Brain microvascular endothelial cell (primary cell): ENCODE measurements around the gene DLG2.

Experiments used
- DNase-seq: peaks from one replicate; pipeline ENCODE4 v3.0.0-alpha.2; 2020
- H3K27ac ChIP-seq: fragments of 250-450 bp; sonication (Bioruptor Pico); 2 replicates; pipeline ENCODE4 v1.5.1; 2020; ENCODE audit warnings: mild to moderate bottlenecking, moderate library complexity
- H3K27me3 ChIP-seq: fragments of 250-450 bp; sonication (Bioruptor Pico); replicated peaks from 2 replicates; pipeline ENCODE4 v1.5.1; 2020; ENCODE audit warnings: mild to moderate bottlenecking
- H3K36me3 ChIP-seq: fragments of 250-450 bp; sonication (Bioruptor Pico); replicated peaks from 2 replicates; pipeline ENCODE4 v1.5.1; 2020; ENCODE audit warnings: mild to moderate bottlenecking
- H3K4me3 ChIP-seq: 2 replicates; pipeline ENCODE4 v1.5.1; 2011; ENCODE audit warnings: low read depth, mild to moderate bottlenecking, control low read depth, low read length, moderate library complexity
- CTCF ChIP-seq: IDR thresholded peaks from 2 replicates; pipeline ENCODE4 v1.5.1; 2011; ENCODE audit warnings: low read depth, mild to moderate bottlenecking, moderate library complexity, low read length, control low read depth, inconsistent platforms; ENCODE audit errors: missing control alignments
- in situ Hi-C: cut with HindIII; loops from 2 replicates; pipeline ENCODE4 v1.10.0; 2017; ENCODE audit warnings: low sequenced_read_pairs, low pct_ligation_motif_present

DLG2 gene

GRCh38 chr11:84157639-84158038 is 1469.5 kb downstream of the DLG2 start:
- no peak overlapping the region for H3K27ac ChIP-seq
- H3K36me3 ChIP-seq: no peaks in the 10 kb centered on the region
- no peak for DNase-seq
- H3K4me3 ChIP-seq: no peak overlapping the region
- no peak for TF ChIP-seq CTCF
- no peaks in the 10 kb centered on the region for H3K27me3 ChIP-seq
- in situ Hi-C loops: no loop called here

GRCh38 chr11:84146826-84147225 is 1480.3 kb downstream of the DLG2 start:
- Histone ChIP-seq H3K27ac (no peak overlapping the region), H3K36me3 (no peaks in the 10 kb centered on the region), H3K27me3 (no peaks in the 10 kb centered on the region), H3K4me3 (no peak overlapping the region)
- no peak for TF ChIP-seq CTCF
- no peak for DNase-seq
- in situ Hi-C loops: no loop called here

GRCh38 chr11:84145616-84146185 is 1481.4 kb downstream of the DLG2 start:
- Histone ChIP-seq H3K27ac (no peak overlapping the region), H3K4me3 (no peak overlapping the region), H3K27me3 (no peaks in the 10 kb centered on the region), H3K36me3 (no peaks in the 10 kb centered on the region)
- in situ Hi-C loops: no loop called here
- DNase-seq: no peak
- TF ChIP-seq CTCF: no peak

- Histone ChIP-seq H3K27me3 (no peaks in the 10 kb centered on the region), H3K4me3 (no peak overlapping the region), H3K36me3 (no peaks in the 10 kb centered on the region), H3K27ac (no peak overlapping the region)
- DNase-seq: no peak
- TF ChIP-seq CTCF: no peak
- in situ Hi-C loops: no loop called here
Measured at GRCh38 chr11:84144531-84144930, 1482.6 kb downstream of the DLG2 start.

GRCh38 chr11:84142411-84142810 is 1484.7 kb downstream of the DLG2 start:
- Histone ChIP-seq H3K27me3 (no peaks in the 10 kb centered on the region), H3K4me3 (no peak overlapping the region), H3K27ac (no peak overlapping the region), H3K36me3 (no peaks in the 10 kb centered on the region)
- TF ChIP-seq CTCF: no peak
- in situ Hi-C loops: no loop called here
- no peak for DNase-seq

- in situ Hi-C loops: no loop called here
- H3K4me3 ChIP-seq: no peak overlapping the region
- no peak for TF ChIP-seq CTCF
- H3K36me3 ChIP-seq: no peaks in the 10 kb centered on the region
- DNase-seq: no peak
- H3K27ac ChIP-seq: no peak overlapping the region
- no peaks in the 10 kb centered on the region for H3K27me3 ChIP-seq
Measured at GRCh38 chr11:84140386-84141169, 1486.6 kb downstream of the DLG2 start.
